ENCODE measurements around the gene WNT3. TPM values are rescaled to one million over a fixed set of nuclear protein-coding genes. Genes with fewer than 3 reads are reported as not detected.

The WNT3 gene
- total and polyA plus RNA-seq, 4 donors: 0.15 to 1.0 (median 0.67) TPM

- Histone ChIP-seq H3K36me3 (ENCODE audit: control insufficient read depth in 1 of 2, insufficient read depth in 2 of 2, low read length in 1 of 2) (no peaks in the 10 kb centered on the region), H3K27me3 (ENCODE audit: control insufficient read depth in 1 of 2, insufficient read depth in 2 of 2, low read length in 1 of 2) (no peaks in the 10 kb centered on the region), H3K9me3 (ENCODE audit: control insufficient read depth, low read length) (peaks cover 3% of the 10 kb centered on the region), H3K4me3 (ENCODE audit: low read length in 2 of 2) (no peak overlapping the region), H3K4me1 (ENCODE audit: control insufficient read depth in 1 of 2, insufficient read depth in 2 of 2, low read length in 2 of 2) (no peaks in the 10 kb centered on the region), H3K27ac (ENCODE audit: low read depth in 1 of 2, low read length in 2 of 2) (no peak overlapping the region)
- DNase-seq: no peak
- intact Hi-C loops (cut with DNase I): no loop called here
- WGBS, 2 donors: 85% methylated on average over 7 of the region's 7 CpGs
- no peak for ATAC-seq (ENCODE audit: low FRiP score)
Observed at GRCh38 chr17:46788796-46789195, 29.7 kb downstream of the WNT3 start.

- no peak for DNase-seq
- peaks cover 3% of the 10 kb centered on the region for H3K9me3 ChIP-seq (ENCODE audit: control insufficient read depth, low read length)
- intact Hi-C loops (cut with DNase I): no loop called here
- no peaks in the 10 kb centered on the region for H3K4me1 ChIP-seq (ENCODE audit: control insufficient read depth in 1 of 2, insufficient read depth in 2 of 2, low read length in 2 of 2)
- no peak overlapping the region for H3K4me3 ChIP-seq (ENCODE audit: low read length in 2 of 2)
- ATAC-seq (ENCODE audit: low FRiP score): no peak
- WGBS, 2 donors: 89 to 90% methylated on average over 5 of the region's 5 CpGs
- H3K36me3 ChIP-seq (ENCODE audit: control insufficient read depth in 1 of 2, insufficient read depth in 2 of 2, low read length in 1 of 2): no peaks in the 10 kb centered on the region
- no peaks in the 10 kb centered on the region for H3K27me3 ChIP-seq (ENCODE audit: control insufficient read depth in 1 of 2, insufficient read depth in 2 of 2, low read length in 1 of 2)
- no peak overlapping the region for H3K27ac ChIP-seq (ENCODE audit: low read depth in 1 of 2, low read length in 2 of 2)
Observed at GRCh38 chr17:46788300-46788699, 30.2 kb downstream of the WNT3 start.

GRCh38 chr17:46787478-46787877 is 31.0 kb downstream of the WNT3 start:
- no peak for DNase-seq
- 95% methylated on average over 13 of the region's 13 CpGs for WGBS, 2 donors
- Histone ChIP-seq H3K27ac (ENCODE audit: low read depth in 1 of 2, low read length in 2 of 2) (no peak overlapping the region), H3K36me3 (ENCODE audit: control insufficient read depth in 1 of 2, insufficient read depth in 2 of 2, low read length in 1 of 2) (no peaks in the 10 kb centered on the region), H3K9me3 (ENCODE audit: control insufficient read depth, low read length) (peaks cover 3% of the 10 kb centered on the region), H3K4me1 (ENCODE audit: control insufficient read depth in 1 of 2, insufficient read depth in 2 of 2, low read length in 2 of 2) (no peaks in the 10 kb centered on the region), H3K27me3 (ENCODE audit: control insufficient read depth in 1 of 2, insufficient read depth in 2 of 2, low read length in 1 of 2) (no peaks in the 10 kb centered on the region), H3K4me3 (ENCODE audit: low read length in 2 of 2) (no peak overlapping the region)
- no peak for ATAC-seq (ENCODE audit: low FRiP score)
- intact Hi-C loops (cut with DNase I): no loop called here

- ATAC-seq (ENCODE audit: low FRiP score) (no peak), DNase-seq (no peak)
- no peaks in the 10 kb centered on the region for H3K4me1 ChIP-seq (ENCODE audit: control insufficient read depth in 1 of 2, insufficient read depth in 2 of 2, low read length in 2 of 2)
- peaks cover 3% of the 10 kb centered on the region for H3K9me3 ChIP-seq (ENCODE audit: control insufficient read depth, low read length)
- H3K27me3 ChIP-seq (ENCODE audit: control insufficient read depth in 1 of 2, insufficient read depth in 2 of 2, low read length in 1 of 2): no peaks in the 10 kb centered on the region
- H3K4me3 ChIP-seq (ENCODE audit: low read length in 2 of 2): no peak overlapping the region
- intact Hi-C loops (cut with DNase I): no loop called here
- WGBS, 2 donors: 50 to 52% methylated on average over 6 to 7 of the region's 7 CpGs
- H3K36me3 ChIP-seq (ENCODE audit: control insufficient read depth in 1 of 2, insufficient read depth in 2 of 2, low read length in 1 of 2): no peaks in the 10 kb centered on the region
- H3K27ac ChIP-seq (ENCODE audit: low read depth in 1 of 2, low read length in 2 of 2): no peak overlapping the region
Observed at GRCh38 chr17:46785696-46786095, 32.8 kb downstream of the WNT3 start.

- intact Hi-C loops (cut with DNase I): no loop called here
- DNase-seq: no peak
- ATAC-seq (ENCODE audit: low FRiP score): no peak
- no peak overlapping the region for H3K27ac ChIP-seq (ENCODE audit: low read depth in 1 of 2, low read length in 2 of 2)
- H3K27me3 ChIP-seq (ENCODE audit: control insufficient read depth in 1 of 2, insufficient read depth in 2 of 2, low read length in 1 of 2): no peaks in the 10 kb centered on the region
- no peaks in the 10 kb centered on the region for H3K9me3 ChIP-seq (ENCODE audit: control insufficient read depth, low read length)
- WGBS, 2 donors: 56% methylated on average over 7 of the region's 7 CpGs
- no peaks in the 10 kb centered on the region for H3K4me1 ChIP-seq (ENCODE audit: control insufficient read depth in 1 of 2, insufficient read depth in 2 of 2, low read length in 2 of 2)
- H3K4me3 ChIP-seq (ENCODE audit: low read length in 2 of 2): no peak overlapping the region
- no peaks in the 10 kb centered on the region for H3K36me3 ChIP-seq (ENCODE audit: control insufficient read depth in 1 of 2, insufficient read depth in 2 of 2, low read length in 1 of 2)
Observed at GRCh38 chr17:46783031-46783593, 35.4 kb downstream of the WNT3 start.

- WGBS, 2 donors: 76 to 80% methylated on average over 9 of the region's 9 CpGs
- no peak for ATAC-seq (ENCODE audit: low FRiP score)
- Histone ChIP-seq H3K36me3 (ENCODE audit: control insufficient read depth in 1 of 2, insufficient read depth in 2 of 2, low read length in 1 of 2) (no peaks in the 10 kb centered on the region), H3K4me1 (ENCODE audit: control insufficient read depth in 1 of 2, insufficient read depth in 2 of 2, low read length in 2 of 2) (no peaks in the 10 kb centered on the region), H3K27ac (ENCODE audit: low read depth in 1 of 2, low read length in 2 of 2) (no peak overlapping the region), H3K4me3 (ENCODE audit: low read length in 2 of 2) (no peak overlapping the region), H3K9me3 (ENCODE audit: control insufficient read depth, low read length) (no peaks in the 10 kb centered on the region), H3K27me3 (ENCODE audit: control insufficient read depth in 1 of 2, insufficient read depth in 2 of 2, low read length in 1 of 2) (no peaks in the 10 kb centered on the region)
- intact Hi-C loops (cut with DNase I): no loop called here
- DNase-seq: no peak
Observed at GRCh38 chr17:46782250-46782953, 36.1 kb downstream of the WNT3 start.

GRCh38 chr17:46780003-46780373 is 38.5 kb downstream of the WNT3 start:
- WGBS, 2 donors: 93 to 94% methylated on average over 5 of the region's 5 CpGs
- no peaks in the 10 kb centered on the region for H3K9me3 ChIP-seq (ENCODE audit: control insufficient read depth, low read length)
- H3K27me3 ChIP-seq (ENCODE audit: control insufficient read depth in 1 of 2, insufficient read depth in 2 of 2, low read length in 1 of 2): no peaks in the 10 kb centered on the region
- no peak for ATAC-seq (ENCODE audit: low FRiP score)
- intact Hi-C loops (cut with DNase I): no loop called here
- H3K4me3 ChIP-seq (ENCODE audit: low read length in 2 of 2): no peak overlapping the region
- H3K27ac ChIP-seq (ENCODE audit: low read depth in 1 of 2, low read length in 2 of 2): no peak overlapping the region
- DNase-seq: peak; percentile 22 to 48
- H3K4me1 ChIP-seq (ENCODE audit: control insufficient read depth in 1 of 2, insufficient read depth in 2 of 2, low read length in 2 of 2): no peaks in the 10 kb centered on the region
- H3K36me3 ChIP-seq (ENCODE audit: control insufficient read depth in 1 of 2, insufficient read depth in 2 of 2, low read length in 1 of 2): no peaks in the 10 kb centered on the region

- no peak overlapping the region for H3K4me3 ChIP-seq (ENCODE audit: low read length in 2 of 2)
- intact Hi-C loops (cut with DNase I): no loop called here
- DNase-seq (peak; percentile 7 to 57), ATAC-seq (ENCODE audit: low FRiP score) (no peak)
- H3K27ac ChIP-seq (ENCODE audit: low read depth in 1 of 2, low read length in 2 of 2): no peak overlapping the region
- no peaks in the 10 kb centered on the region for H3K36me3 ChIP-seq (ENCODE audit: control insufficient read depth in 1 of 2, insufficient read depth in 2 of 2, low read length in 1 of 2)
- H3K9me3 ChIP-seq (ENCODE audit: control insufficient read depth, low read length): no peaks in the 10 kb centered on the region
- no peaks in the 10 kb centered on the region for H3K27me3 ChIP-seq (ENCODE audit: control insufficient read depth in 1 of 2, insufficient read depth in 2 of 2, low read length in 1 of 2)
- no peaks in the 10 kb centered on the region for H3K4me1 ChIP-seq (ENCODE audit: control insufficient read depth in 1 of 2, insufficient read depth in 2 of 2, low read length in 2 of 2)
- 55 to 58% methylated on average over 23 of the region's 23 CpGs for WGBS, 2 donors
Observed at GRCh38 chr17:46777943-46778915, 40.3 kb downstream of the WNT3 start.

All from aorta (tissue), 5 donors.